ENCODE results near the gene DGKD. TPM values are rescaled to one million over a fixed set of nuclear protein-coding genes. Genes with fewer than 3 reads are reported as not detected.
A peak's percentile ranks its signal among the peaks of the same experiment; 100 is the strongest.

The DGKD gene
- total RNA-seq, 1 donor from 2014 or later = 69.3 TPM

DNA sequence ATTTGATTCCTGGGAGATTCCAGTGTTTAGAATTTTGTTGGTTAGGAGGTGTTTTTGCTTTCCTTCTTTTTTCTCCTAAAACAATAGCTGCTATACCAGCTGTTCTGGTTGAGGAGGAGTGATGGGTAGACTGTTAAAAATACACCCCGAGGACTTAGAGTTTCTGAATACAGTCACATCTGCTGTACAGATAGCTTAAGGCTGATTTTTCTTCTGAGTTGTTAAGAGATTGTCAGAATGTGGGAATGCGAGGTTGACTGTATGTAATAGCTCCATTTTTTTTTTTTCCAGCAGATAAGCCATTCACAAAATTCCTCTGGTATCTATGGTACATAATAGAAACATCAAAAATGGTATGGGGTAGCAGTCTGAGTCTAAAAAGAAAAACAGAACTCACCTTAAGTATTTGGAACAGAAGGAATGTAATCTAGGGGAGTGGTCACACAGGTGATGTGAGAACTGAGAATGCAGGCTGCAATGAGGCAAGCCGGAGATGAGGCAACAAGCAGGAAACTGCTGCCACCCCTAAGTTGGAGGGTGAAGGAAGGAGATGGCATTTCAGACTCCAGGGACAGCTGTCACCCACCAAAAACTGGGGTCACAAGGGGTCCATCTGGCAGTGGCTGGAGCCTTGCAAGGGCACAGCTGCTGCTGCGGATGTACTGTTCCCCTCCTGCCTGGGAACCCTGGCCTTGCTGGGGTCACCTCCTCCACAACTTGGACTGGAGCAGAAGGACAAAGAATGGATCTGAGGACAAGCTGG, 2.4 kb downstream of the DGKD start:
- intact Hi-C loops (cut with DNase I) = no loop called here
- Histone ChIP-seq H3K9me3 (no peaks in the 10 kb centered on the region), H3K4me3 (peak overlapping the region; percentile 14), H3K4me1 (peaks cover 42% of the 10 kb centered on the region), H3K36me3 (no peaks in the 10 kb centered on the region), H3K27ac (no peak overlapping the region), H3K27me3 (ENCODE audit: low read depth) (no peaks in the 10 kb centered on the region)
- no peak for DNase-seq
- TF ChIP-seq, protein P1, sequence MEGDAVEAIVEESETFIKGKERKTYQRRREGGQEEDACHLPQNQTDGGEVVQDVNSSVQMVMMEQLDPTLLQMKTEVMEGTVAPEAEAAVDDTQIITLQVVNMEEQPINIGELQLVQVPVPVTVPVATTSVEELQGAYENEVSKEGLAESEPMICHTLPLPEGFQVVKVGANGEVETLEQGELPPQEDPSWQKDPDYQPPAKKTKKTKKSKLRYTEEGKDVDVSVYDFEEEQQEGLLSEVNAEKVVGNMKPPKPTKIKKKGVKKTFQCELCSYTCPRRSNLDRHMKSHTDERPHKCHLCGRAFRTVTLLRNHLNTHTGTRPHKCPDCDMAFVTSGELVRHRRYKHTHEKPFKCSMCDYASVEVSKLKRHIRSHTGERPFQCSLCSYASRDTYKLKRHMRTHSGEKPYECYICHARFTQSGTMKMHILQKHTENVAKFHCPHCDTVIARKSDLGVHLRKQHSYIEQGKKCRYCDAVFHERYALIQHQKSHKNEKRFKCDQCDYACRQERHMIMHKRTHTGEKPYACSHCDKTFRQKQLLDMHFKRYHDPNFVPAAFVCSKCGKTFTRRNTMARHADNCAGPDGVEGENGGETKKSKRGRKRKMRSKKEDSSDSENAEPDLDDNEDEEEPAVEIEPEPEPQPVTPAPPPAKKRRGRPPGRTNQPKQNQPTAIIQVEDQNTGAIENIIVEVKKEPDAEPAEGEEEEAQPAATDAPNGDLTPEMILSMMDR (IDR thresholded peaks at IDR 0.05) = no peak
- peak; percentile 20 to 24 for ATAC-seq

DNA sequence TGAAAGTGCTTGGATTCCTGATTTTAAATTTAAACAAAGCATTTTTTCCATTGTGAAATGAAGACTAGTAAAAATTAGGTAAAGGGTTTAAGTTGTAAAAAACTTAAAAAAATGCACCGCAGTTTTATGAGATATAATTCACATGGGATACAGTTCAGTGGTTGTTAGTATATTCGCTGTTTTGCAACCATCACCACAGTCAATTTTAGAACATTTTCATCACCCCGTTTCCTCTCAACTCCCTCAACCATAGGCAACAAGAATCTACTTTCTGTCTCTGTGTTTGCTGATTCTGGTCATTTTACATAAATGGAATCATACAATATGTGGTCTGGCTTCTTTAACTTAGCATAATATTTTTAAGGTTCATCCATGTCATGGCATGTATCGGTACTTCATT, 4.0 kb downstream of the DGKD start:
- Histone ChIP-seq H3K4me1 (peaks cover 38% of the 10 kb centered on the region), H3K4me3 (no peak overlapping the region), H3K27ac (no peak overlapping the region), H3K36me3 (no peaks in the 10 kb centered on the region), H3K9me3 (no peaks in the 10 kb centered on the region), H3K27me3 (ENCODE audit: low read depth) (no peaks in the 10 kb centered on the region)
- DNase-seq (no peak), ATAC-seq (no peak)
- TF ChIP-seq, protein P1 (IDR thresholded peaks at IDR 0.05) = no peak
- intact Hi-C loops (cut with DNase I) = no loop called here

DNA sequence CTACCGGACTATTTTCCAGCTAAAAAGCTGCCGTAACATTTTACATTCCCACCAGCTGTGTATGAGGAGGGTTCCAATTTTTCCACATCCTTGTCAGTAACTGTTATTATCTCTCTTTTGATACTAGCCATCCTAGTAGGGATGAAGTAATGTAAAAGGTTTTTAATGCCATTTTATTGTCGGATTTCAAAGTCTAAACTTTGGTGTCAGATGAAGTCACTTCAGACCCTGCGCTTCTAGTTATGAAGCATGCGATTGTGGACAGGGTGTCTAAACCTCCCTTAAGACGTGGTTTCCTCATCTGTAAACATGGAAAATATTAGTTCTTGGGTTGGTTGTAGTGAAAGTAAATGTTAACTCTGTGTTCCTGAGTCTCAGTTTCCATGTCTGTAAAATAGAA, 4.7 kb downstream of the DGKD start:
- TF ChIP-seq, protein P1 (IDR thresholded peaks at IDR 0.05) = no peak
- intact Hi-C loops (cut with DNase I) = no loop called here

DNA sequence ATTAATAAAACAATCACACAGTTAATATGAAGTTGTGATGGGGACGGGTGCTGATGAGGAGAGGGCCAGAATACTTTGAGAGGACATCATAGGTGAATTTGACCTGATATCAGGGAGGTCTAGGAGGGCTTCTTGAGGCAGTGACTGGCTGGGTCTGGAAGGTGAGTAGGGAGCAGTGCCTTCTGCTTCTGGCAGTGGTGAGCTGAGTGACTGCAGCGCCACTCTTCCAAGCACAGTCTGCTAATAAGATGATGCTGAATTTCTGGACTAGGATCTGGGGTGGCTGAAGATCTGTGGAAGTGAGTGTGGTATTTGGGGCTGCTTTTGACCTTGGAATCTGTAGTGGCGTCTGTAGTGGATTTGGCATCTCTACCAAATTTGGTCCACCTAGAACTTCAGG, 5.5 kb downstream of the DGKD start:
- no peaks in the 10 kb centered on the region for H3K36me3 ChIP-seq
- peaks cover 32% of the 10 kb centered on the region for H3K4me1 ChIP-seq
- H3K9me3 ChIP-seq = no peaks in the 10 kb centered on the region
- TF ChIP-seq, protein P1 (IDR thresholded peaks at IDR 0.05) = no peak
- H3K4me3 ChIP-seq = no peak overlapping the region
- H3K27ac ChIP-seq = no peak overlapping the region
- ATAC-seq (no peak), DNase-seq (no peak)
- no peaks in the 10 kb centered on the region for H3K27me3 ChIP-seq (ENCODE audit: low read depth)
- intact Hi-C loops (cut with DNase I) = no loop called here

More for the DNA sequence above, 4.7 kb downstream of the DGKD start:
- no peaks in the 10 kb centered on the region for H3K9me3 ChIP-seq
- ATAC-seq (no peak), DNase-seq (no peak)
- no peak overlapping the region for H3K4me3 ChIP-seq
- H3K27ac ChIP-seq = no peak overlapping the region
- peaks cover 32% of the 10 kb centered on the region for H3K4me1 ChIP-seq
- no peaks in the 10 kb centered on the region for H3K27me3 ChIP-seq (ENCODE audit: low read depth)
- H3K36me3 ChIP-seq = no peaks in the 10 kb centered on the region

DNA sequence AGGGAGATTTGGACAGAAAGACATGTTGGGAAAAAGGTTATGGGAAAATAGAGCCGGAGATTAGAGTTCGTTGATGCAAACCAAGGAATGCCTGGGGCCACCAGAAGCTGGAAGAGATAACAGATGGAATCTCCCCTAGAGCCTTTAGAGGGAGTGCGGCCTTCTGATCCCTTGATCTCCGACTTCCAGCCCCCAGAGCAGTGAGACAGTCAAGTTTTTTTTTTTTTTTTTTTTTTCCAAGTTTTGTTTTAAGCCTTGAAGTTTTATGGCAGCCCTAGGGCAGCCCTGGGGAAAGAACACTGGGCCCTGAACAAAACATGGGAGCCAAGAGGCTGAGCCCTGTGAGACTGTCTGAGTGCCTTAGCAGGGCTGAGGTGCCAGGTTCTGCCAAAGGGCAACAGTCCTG, 6.5 kb downstream of the DGKD start:
- intact Hi-C loops (cut with DNase I) = no loop called here
- DNase-seq (no peak), ATAC-seq (no peak)
- no peak overlapping the region for H3K27ac ChIP-seq
- H3K9me3 ChIP-seq = no peaks in the 10 kb centered on the region
- no peaks in the 10 kb centered on the region for H3K36me3 ChIP-seq
- H3K4me3 ChIP-seq = no peak overlapping the region
- H3K27me3 ChIP-seq (ENCODE audit: low read depth) = no peaks in the 10 kb centered on the region
- TF ChIP-seq, protein P1 (IDR thresholded peaks at IDR 0.05) = no peak
- peaks cover 23% of the 10 kb centered on the region for H3K4me1 ChIP-seq

All from lower lobe of right lung (tissue), 2 donors.